HG03469 (cell line): ENCODE measurements around the gene NRCAM.

Source experiments
- ATAC-seq: cut with Tn5 transposase; IDR thresholded peaks from one replicate; pipeline ENCODE4 v1.9.1; 2021; ENCODE audit warnings: mild to moderate bottlenecking, moderate library complexity, moderate number of reproducible peaks; ENCODE audit not compliant: unreplicated experiment

Gene NRCAM

GRCh38 chr7:108254259-108254658 lies 202.0 kb downstream of the NRCAM start:
- no peak for ATAC-seq

GRCh38 chr7:108253275-108254044 lies 202.8 kb downstream of the NRCAM start:
- ATAC-seq = no peak

GRCh38 chr7:108252177-108252576 lies 204.1 kb downstream of the NRCAM start:
- no peak for ATAC-seq

- ATAC-seq = no peak
Measured at GRCh38 chr7:108251700-108252099, 204.5 kb downstream of the NRCAM start.

- no peak for ATAC-seq
Measured at GRCh38 chr7:108249453-108249852, 206.8 kb downstream of the NRCAM start.

- no peak for ATAC-seq
Measured at GRCh38 chr7:108248821-108249220, 207.4 kb downstream of the NRCAM start.

- no peak for ATAC-seq
Measured at GRCh38 chr7:108248418-108248817, 207.8 kb downstream of the NRCAM start.

GRCh38 chr7:108247614-108248013 lies 208.6 kb downstream of the NRCAM start:
- no peak for ATAC-seq

- peak; percentile 77 for ATAC-seq
Measured at GRCh38 chr7:108246227-108246837, 209.9 kb downstream of the NRCAM start.

- no peak for ATAC-seq
Measured at GRCh38 chr7:108245523-108246226, 210.6 kb downstream of the NRCAM start.

- ATAC-seq = no peak
Measured at GRCh38 chr7:108244110-108244509, 212.1 kb downstream of the NRCAM start.

- no peak for ATAC-seq
Measured at GRCh38 chr7:108239501-108240225, 216.6 kb downstream of the NRCAM start.

- ATAC-seq = no peak
Measured at GRCh38 chr7:108236681-108237415, 219.4 kb downstream of the NRCAM start.

GRCh38 chr7:108235451-108236061 lies 220.7 kb downstream of the NRCAM start:
- ATAC-seq = no peak

GRCh38 chr7:108234971-108235450 lies 221.2 kb downstream of the NRCAM start:
- no peak for ATAC-seq

- ATAC-seq = no peak
Measured at GRCh38 chr7:108234281-108234680, 222.0 kb downstream of the NRCAM start.

GRCh38 chr7:108232076-108232475 lies 224.2 kb downstream of the NRCAM start:
- ATAC-seq = no peak

- ATAC-seq = no peak
Measured at GRCh38 chr7:108231221-108231620, 225.0 kb downstream of the NRCAM start.

GRCh38 chr7:108227366-108227765 lies 228.9 kb downstream of the NRCAM start:
- ATAC-seq = no peak

- no peak for ATAC-seq
Measured at GRCh38 chr7:108226816-108227299, 229.4 kb downstream of the NRCAM start.
